HepG2 (cell line): ENCODE results near the gene CDK14. TPM values are rescaled to one million over a fixed set of nuclear protein-coding genes. Genes with fewer than 3 reads are reported as not detected.

Experiments used
- ATAC-seq: fragments of 200-7000 bp; cut with Tn5 transposase; 3 replicates; pipeline ENCODE4 v1.9.1; 2020; ENCODE audit warnings: mild to moderate bottlenecking, moderate library complexity
- BruUV-seq: library from RNA; stranded (reverse); fragments of 400-500 nt; replicated peaks from 2 replicates; lab custom pipeline; 2021; lab: Mats Ljungman, UMichigan
- CTCF ChIA-PET: fragments of 300-600 bp; formaldehyde crosslinking; extraction: SDS; loops from one replicate; lab custom pipeline; 2021; ENCODE audit warnings: low total read pairs, inconsistent platforms, low intra/inter-chr PET ratio; lab: Yijun Ruan, JAX
- POLR2A ChIA-PET: fragments of 350-600 bp; sonication (Branson Sonifier 250); formaldehyde crosslinking; loops from one replicate; lab custom pipeline; 2020; ENCODE audit warnings: antibody characterized with exemption, inconsistent platforms; lab: Yijun Ruan, JAX
- DNase-seq: peaks from one replicate; pipeline ENCODE4 v3.0.0-alpha.2; 2015; ENCODE audit warnings: low spot score
- FAIRE-seq: peaks from 3 replicates; lab custom pipeline; 2011; peaks lifted over from hg19 to GRCh38; lab: Jason Lieb, UNC
- H2AFZ ChIP-seq: one replicate; pipeline ENCODE4 v1.6.1; 2011; ENCODE audit warnings: low read length, inconsistent platforms
- H3K27ac ChIP-seq: fragments of 300-600 bp; 3 replicates; pipeline ENCODE4 v1.8.0; 2011; ENCODE audit warnings: mixed run types, mild to moderate bottlenecking, mixed read lengths, low read length, inconsistent platforms; ENCODE audit not compliant: insufficient read depth; ENCODE audit errors: extremely low read length
- H3K27me3 ChIP-seq, 2 experiments: fragments of 200-600 bp in 1 of 2; 2 replicates in 1 of 2; 3 replicates in 1 of 2; pipeline versions ENCODE4 v1.6.0 to v1.8.0; 2011; ENCODE audit warnings: low read length in 2 of 2, mild to moderate bottlenecking in 2 of 2, moderate library complexity in 2 of 2, inconsistent platforms in 1 of 2; ENCODE audit not compliant: insufficient read depth in 2 of 2, control insufficient read depth in 1 of 2
- H3K36me3 ChIP-seq, 2 experiments: fragments of 200-600 bp in 1 of 2; replicated peaks in 1 of 2; 2 replicates in 1 of 2; 3 replicates in 1 of 2; pipeline versions ENCODE4 v1.5.1 to v1.8.0; 2011; ENCODE audit warnings: low read length in 2 of 2, inconsistent platforms in 1 of 2; ENCODE audit not compliant: insufficient read depth in 2 of 2, control insufficient read depth in 1 of 2
- H3K4me1 ChIP-seq: 2 replicates; pipeline ENCODE4 v1.5.1; 2012; ENCODE audit warnings: low read length, inconsistent platforms; ENCODE audit not compliant: insufficient read depth
- H3K4me2 ChIP-seq: 2 replicates; pipeline ENCODE4 v1.6.0; 2011; ENCODE audit warnings: low read depth, low read length, inconsistent platforms
- H3K4me3 ChIP-seq, 3 experiments: fragments of 200-600 bp in 1 of 3; sonication (generic), shearing (Covaris generic) in 1 of 3; replicated peaks in 1 of 3; 2 replicates each; pipeline ENCODE4 v1.5.1; 2011 to 2016; ENCODE audit warnings: low read length in 3 of 3, inconsistent platforms in 2 of 3, low read depth in 2 of 3, mild to moderate bottlenecking in 2 of 3, control low read depth in 1 of 3, mixed read lengths in 1 of 3; ENCODE audit not compliant: insufficient read depth in 1 of 3
- H3K79me2 ChIP-seq: one replicate; pipeline ENCODE4 v1.6.1; 2011; ENCODE audit warnings: low read length, inconsistent platforms; ENCODE audit not compliant: insufficient read depth
- H3K9ac ChIP-seq: 2 replicates; pipeline ENCODE4 v1.6.0; 2011; ENCODE audit warnings: mild to moderate bottlenecking, low read depth, low read length, inconsistent platforms; ENCODE audit not compliant: insufficient read depth
- H3K9me3 ChIP-seq: 2 replicates; pipeline ENCODE4 v1.5.1; 2012; ENCODE audit warnings: mild to moderate bottlenecking, low read length
- H4K20me1 ChIP-seq: 2 replicates; pipeline ENCODE4 v1.6.0; 2011; ENCODE audit warnings: inconsistent platforms, mild to moderate bottlenecking, low read length, moderate library complexity; ENCODE audit not compliant: insufficient read depth
- ATRX ChIP-seq: sonication (generic); formaldehyde crosslinking; IDR thresholded peaks from 2 replicates; pipeline ENCODE4 v1.4.0; 2020; ENCODE audit warnings: missing genetic modification reagents, borderline replicate concordance
- CENPT ChIP-seq: sonication (generic); formaldehyde crosslinking; IDR thresholded peaks from 2 replicates; pipeline ENCODE4 v1.8.0; 2022; ENCODE audit warnings: low read depth, mild to moderate bottlenecking, moderate library complexity, missing genetic modification reagents
- HOXA7 ChIP-seq: sonication (generic); formaldehyde crosslinking; IDR thresholded peaks from 2 replicates; pipeline ENCODE4 v1.8.1; 2022; ENCODE audit warnings: mild to moderate bottlenecking, missing genetic modification reagents, moderate library complexity
- IKZF1 ChIP-seq: fragments of 450-650 bp; IDR thresholded peaks from 2 replicates; pipeline ENCODE4 v1.7.1; 2016
- IRF2 ChIP-seq: IDR thresholded peaks from 2 replicates; pipeline ENCODE4 v1.6.1; 2018; ENCODE audit warnings: missing genetic modification reagents, missing compliant biosample characterization
- MEF2D ChIP-seq: sonication (generic); formaldehyde crosslinking; IDR thresholded peaks from 2 replicates; pipeline ENCODE4 v1.5.1; 2020; ENCODE audit warnings: mild to moderate bottlenecking, missing genetic modification reagents
- NONO ChIP-seq, 2 experiments: fragments of 450-650 bp in 1 of 2; sonication (generic) in 1 of 2; formaldehyde crosslinking in 1 of 2; IDR thresholded peaks in 1 of 2; conservative IDR thresholded peaks in 1 of 2; 2 replicates each; pipeline versions ENCODE4 v1.6.1 to v1.8.0; 2017 to 2022; ENCODE audit warnings: mild to moderate bottlenecking in 1 of 2, missing genetic modification reagents in 1 of 2, moderate library complexity in 1 of 2
- SOX5 ChIP-seq: IDR thresholded peaks from 2 replicates; pipeline ENCODE4 v1.6.1; 2016; ENCODE audit warnings: borderline replicate concordance
- TRIM24 ChIP-seq: sonication (generic); formaldehyde crosslinking; IDR thresholded peaks from 2 replicates; pipeline ENCODE4 v1.8.0; 2022; ENCODE audit warnings: mild to moderate bottlenecking, missing genetic modification reagents
- ZBTB34 ChIP-seq: sonication (generic); formaldehyde crosslinking; IDR thresholded peaks from 2 replicates; pipeline ENCODE4 v1.8.0; 2022; ENCODE audit warnings: mild to moderate bottlenecking, missing genetic modification reagents
- ZBTB40 ChIP-seq, 2 experiments: fragments of 450-650 bp in 1 of 2; sonication (generic) in 1 of 2; formaldehyde crosslinking in 1 of 2; IDR thresholded peaks; 2 replicates each; pipeline versions ENCODE4 v1.6.1 to v1.8.0; 2016 to 2022; ENCODE audit warnings: antibody characterized with exemption in 1 of 2, mild to moderate bottlenecking in 1 of 2, missing genetic modification reagents in 1 of 2
- ZNF256 ChIP-seq: sonication (generic); formaldehyde crosslinking; conservative IDR thresholded peaks from 2 replicates; pipeline ENCODE4 v1.4.0; 2020; ENCODE audit warnings: missing genetic modification reagents
- ZNF782 ChIP-seq: sonication (generic); formaldehyde crosslinking; IDR thresholded peaks from 2 replicates; pipeline ENCODE4 v1.4.0; 2020; ENCODE audit warnings: missing genetic modification reagents, mild to moderate bottlenecking, borderline replicate concordance
- ZSCAN25 ChIP-seq: sonication (generic); formaldehyde crosslinking; IDR thresholded peaks from 2 replicates; pipeline ENCODE4 v1.8.0; 2022; ENCODE audit warnings: mild to moderate bottlenecking, missing genetic modification reagents
- ZSCAN29 ChIP-seq: sonication (generic); formaldehyde crosslinking; conservative IDR thresholded peaks from 2 replicates; pipeline ENCODE4 v1.4.0; 2020; ENCODE audit warnings: mild to moderate bottlenecking, missing genetic modification reagents
- WGBS: methylation state at CpG from one replicate; pipeline ENCODE4 v1.1.6; 2017; ENCODE audit warnings: low lambda C conversion rate; 5-methylcytosine and 5-hydroxymethylcytosine counted together
- in situ Hi-C: cut with HindIII; loops from 2 replicates; pipeline ENCODE4 v1.10.0; 2017; ENCODE audit warnings: low pct_unique_long_range_greater_than_20kb; ENCODE audit not compliant: extremely low pct_ligation_motif_present
- intact Hi-C: fragments of 100-400 bp; cut with micrococcal nuclease; formaldehyde crosslinking; loops from one replicate; pipeline ENCODE4 v1.10.0; 2022; ENCODE audit not compliant: unreplicated experiment
- polyA plus RNA-seq, 8 experiments: library from polyadenylated mRNA; depleted of rRNA in 3 of 8; stranded (reverse) in 7 of 8; unstranded in 1 of 8; fragments of >200 nt; fragmentation: Illumina TruSeq in 4 of 8; extraction: Trizol in 4 of 8; gene quantifications; 2 replicates each; pipeline versions ENCODE4 v1.2.1 to v1.2.3, GENCODE V29; 2011 to 2016; ENCODE audit warnings: low read depth in 4 of 8, missing spikeins in 1 of 8, mixed read lengths in 1 of 8; ENCODE audit not compliant: insufficient read depth in 1 of 8
- total RNA-seq, 5 experiments: library from RNA; depleted of rRNA; stranded (reverse); fragments of >200 nt; fragmentation: Illumina TruSeq; extraction: Trizol; gene quantifications; 2 replicates each; pipeline ENCODE4 v1.2.3, GENCODE V29; 2016; ENCODE audit warnings: low read depth in 1 of 5

The CDK14 gene
- total and polyA plus RNA-seq, 2 of the 13 experiments (the other 11 are each of a cell fraction or from before 2014, with no cell fraction given) = 0.26 to 0.71 TPM

GRCh38 chr7:90838799-90839198 is 242.7 kb downstream of the CDK14 start (continued):
- TF ChIP-seq TRIM24 (CRISPR knock-in tag) (no peak), SOX5 (CRISPR knock-in tag) (no peak), ZNF782 (no peak), CENPT (no peak)

- H3K4me3 ChIP-seq = no peak overlapping the region
- no peaks in the 10 kb centered on the region for H3K27me3 ChIP-seq
- POLR2A ChIA-PET = no interaction called here
- FAIRE-seq (no peak), DNase-seq (no peak), ATAC-seq (no peak)
- peaks cover 7% of the 10 kb centered on the region; the same call in 1 of the 2 replicates for H3K9me3 ChIP-seq
- no peak overlapping the region for H3K27ac ChIP-seq
- no peaks in the 10 kb centered on the region for H3K79me2 ChIP-seq
- H2AFZ ChIP-seq = no peak overlapping the region
- H4K20me1 ChIP-seq = no peaks in the 10 kb centered on the region
- WGBS = 0% methylated on average over 1 of the region's 1 CpG
- no peak overlapping the region for H3K9ac ChIP-seq
- H3K4me2 ChIP-seq = no peak overlapping the region
- in situ Hi-C loops = no loop called here
- CTCF ChIA-PET = no interaction called here
- no peaks in the 10 kb centered on the region for H3K36me3 ChIP-seq
- BruUV-seq = no TSS peak
- no peaks in the 10 kb centered on the region for H3K4me1 ChIP-seq
- intact Hi-C loops = no loop called here
- no peak for TF ChIP-seq ZNF256 (CRISPR knock-in tag)
- TF ChIP-seq IRF2 (CRISPR knock-in tag) = no peak
- TF ChIP-seq ATRX (CRISPR knock-in tag) = no peak
- TF ChIP-seq HOXA7 (CRISPR knock-in tag) = no peak
- no peak for TF ChIP-seq NONO (IDR thresholded peaks at IDR 0.05)
- no peak for TF ChIP-seq NONO (CRISPR knock-in tag; conservative IDR thresholded peaks at IDR 0.05)
- TF ChIP-seq IKZF1 = no peak
- TF ChIP-seq ZBTB40 (IDR thresholded peaks at IDR 0.05) = no peak
- TF ChIP-seq ZBTB40 (CRISPR knock-in tag; IDR thresholded peaks at IDR 0.05) = no peak
- no peak for TF ChIP-seq MEF2D (CRISPR knock-in tag)
- TF ChIP-seq ZSCAN25 (CRISPR knock-in tag) = no peak
- no peak for TF ChIP-seq ZSCAN29 (CRISPR knock-in tag)
- TF ChIP-seq ZBTB34 (CRISPR knock-in tag) = no peak
Observed at GRCh38 chr7:90839316-90839715, 243.2 kb downstream of the CDK14 start.
